Liver (tissue), 9 donors: ENCODE results near the gene CLPSL2. TPM values are rescaled to one million over a fixed set of nuclear protein-coding genes. Genes with fewer than 3 reads are reported as not detected.

Source experiments
- DNase-seq: peaks from one replicate; pipeline ENCODE4 v3.0.0-alpha.2; 2017; ENCODE audit warnings: low spot score
- H3K27ac ChIP-seq, 2 donors: one replicate each; pipeline ENCODE4 v1.7.0; 2013; ENCODE audit warnings: inconsistent platforms in 2 of 2, low read length in 2 of 2, control low read depth in 1 of 2, low read depth in 1 of 2, mild to moderate bottlenecking in 1 of 2
- H3K27me3 ChIP-seq, 4 donors: one replicate each; pipeline versions ENCODE4 v1.6.1 to v1.7.0; 2013; ENCODE audit warnings: low read length in 3 of 4, inconsistent platforms in 1 of 4, mild to moderate bottlenecking in 1 of 4, moderate library complexity in 1 of 4; ENCODE audit not compliant: control insufficient read depth in 4 of 4, insufficient read depth in 4 of 4
- H3K36me3 ChIP-seq, 4 donors: one replicate each; pipeline versions ENCODE4 v1.6.1 to v1.7.0; 2013; ENCODE audit warnings: low read length in 3 of 4, mild to moderate bottlenecking in 3 of 4, low read depth in 1 of 4, moderate library complexity in 1 of 4; ENCODE audit not compliant: control insufficient read depth in 4 of 4, insufficient read depth in 3 of 4
- H3K4me1 ChIP-seq, 4 donors: one replicate each; pipeline versions ENCODE4 v1.6.1 to v1.7.0; 2013; ENCODE audit warnings: low read length in 3 of 4, mild to moderate bottlenecking in 3 of 4, moderate library complexity in 1 of 4; ENCODE audit not compliant: control insufficient read depth in 4 of 4, insufficient read depth in 4 of 4
- H3K4me3 ChIP-seq, 3 donors: one replicate each; pipeline versions ENCODE4 v1.6.1 to v1.7.0; 2013; ENCODE audit warnings: low read length in 3 of 3, control low read depth in 1 of 3, low read depth in 1 of 3, mild to moderate bottlenecking in 1 of 3
- H3K9ac ChIP-seq, 2 donors: one replicate each; pipeline ENCODE4 v1.7.0; 2013; ENCODE audit warnings: low read length in 2 of 2, mild to moderate bottlenecking in 2 of 2, moderate library complexity in 2 of 2, control low read depth in 1 of 2, low read depth in 1 of 2
- H3K9me3 ChIP-seq, 4 donors: one replicate each; pipeline versions ENCODE4 v1.6.1 to v1.7.0; 2013; ENCODE audit warnings: low read length in 3 of 4; ENCODE audit not compliant: control insufficient read depth in 4 of 4
- ATF3 ChIP-seq: IDR thresholded peaks from 2 replicates; pipeline ENCODE4 v1.6.1; 2016; ENCODE audit warnings: antibody characterized with exemption
- EGR1 ChIP-seq, 2 donors: IDR thresholded peaks; 2 replicates each; pipeline ENCODE4 v1.6.1; 2016 to 2018; ENCODE audit warnings: antibody characterized with exemption in 2 of 2, low read depth in 2 of 2
- FOXA1 ChIP-seq: IDR thresholded peaks from 2 replicates; pipeline ENCODE4 v1.6.1; 2016; ENCODE audit warnings: antibody characterized with exemption
- FOXA2 ChIP-seq: IDR thresholded peaks from 2 replicates; pipeline ENCODE4 v1.6.1; 2016; ENCODE audit warnings: antibody characterized with exemption
- GABPA ChIP-seq, 2 donors: IDR thresholded peaks in 1 of 2; conservative IDR thresholded peaks in 1 of 2; 2 replicates each; pipeline ENCODE4 v1.6.1; 2016; ENCODE audit warnings: antibody characterized with exemption in 2 of 2, mild to moderate bottlenecking in 1 of 2, moderate library complexity in 1 of 2
- HNF4A ChIP-seq, 2 donors: conservative IDR thresholded peaks; 2 replicates each; pipeline ENCODE4 v1.6.1; 2016; ENCODE audit warnings: antibody characterized with exemption in 2 of 2, mild to moderate bottlenecking in 2 of 2
- HNF4G ChIP-seq: IDR thresholded peaks from 2 replicates; pipeline ENCODE4 v1.6.1; 2016; ENCODE audit warnings: antibody characterized with exemption
- JUND ChIP-seq, 2 donors: IDR thresholded peaks; 2 replicates each; pipeline ENCODE4 v1.6.1; 2016; ENCODE audit warnings: antibody characterized with exemption in 2 of 2
- NR2F2 ChIP-seq: IDR thresholded peaks from 2 replicates; pipeline ENCODE4 v1.6.1; 2016; ENCODE audit warnings: antibody characterized with exemption
- RAD21 ChIP-seq, 2 donors: IDR thresholded peaks; 2 replicates each; pipeline ENCODE4 v1.6.1; 2016; ENCODE audit warnings: antibody characterized with exemption in 2 of 2, mild to moderate bottlenecking in 2 of 2
- RXRA ChIP-seq, 2 donors: IDR thresholded peaks; 2 replicates each; pipeline ENCODE4 v1.6.1; 2017 to 2018; ENCODE audit warnings: antibody characterized with exemption in 2 of 2, mild to moderate bottlenecking in 1 of 2
- SP1 ChIP-seq: IDR thresholded peaks from 2 replicates; pipeline ENCODE4 v1.6.1; 2018; ENCODE audit warnings: antibody characterized with exemption, mild to moderate bottlenecking
- TAF1 ChIP-seq: conservative IDR thresholded peaks from 2 replicates; pipeline ENCODE4 v1.6.1; 2016; ENCODE audit warnings: antibody characterized with exemption, mild to moderate bottlenecking
- YY1 ChIP-seq: IDR thresholded peaks from 2 replicates; pipeline ENCODE4 v1.6.1; 2016; ENCODE audit warnings: antibody characterized with exemption, mild to moderate bottlenecking
- ZBTB33 ChIP-seq: IDR thresholded peaks from 2 replicates; pipeline ENCODE4 v1.6.1; 2016; ENCODE audit warnings: antibody characterized with exemption
- WGBS: extraction: QIAGEN DNeasy Blood & Tissue Kit; methylation state at CpG from one replicate; pipeline ENCODE4 v1.1.7; 2013; 5-methylcytosine and 5-hydroxymethylcytosine counted together
- polyA plus RNA-seq, 2 donors: library from polyadenylated mRNA; stranded (reverse) in 1 of 2; unstranded in 1 of 2; fragments of 200-250 nt in 1 of 2; fragments of >200 nt in 1 of 2; fragmentation: Nextera tagmentation in 1 of 2; extraction: Ambion mirVana in 1 of 2; gene quantifications; one replicate each; pipeline versions ENCODE4 v1.2.1 to v1.2.3, GENCODE V29; 2013 to 2015
- total RNA-seq, 2 donors: library from RNA; depleted of rRNA; stranded (reverse); fragments of >200 nt; gene quantifications; one replicate each; pipeline ENCODE4 v1.2.3, GENCODE V29; 2014
- TF ChIP-seq, protein P1 (sequence below): fragments of 150-350 bp; IDR thresholded peaks from 2 replicates; pipeline ENCODE4 v1.5.1; 2017; ENCODE audit warnings: improper control_type of control experiment, low read depth, low read length; ENCODE audit not compliant: missing input control
- TF ChIP-seq, protein P2 (sequence below): IDR thresholded peaks from 2 replicates; pipeline ENCODE4 v1.6.1; 2016; ENCODE audit warnings: antibody characterized with exemption, mild to moderate bottlenecking
- TF ChIP-seq, protein P3 (sequence below): IDR thresholded peaks from 2 replicates; pipeline ENCODE4 v1.6.1; 2016; ENCODE audit warnings: antibody characterized with exemption
- donor health status: healthy.
- donor health status: healthy.
- donor health status: healthy.
- donor health status: healthy.
- donor health status: healthy.

The CLPSL2 gene
- total and polyA plus RNA-seq, 4 donors = not detected

GRCh38 chr6:35757456-35758123 lies 18.8 kb upstream of the CLPSL2 start:
- H3K27me3 ChIP-seq = no peaks in the 10 kb centered on the region
- no peak for DNase-seq
- H3K4me1 ChIP-seq = no peaks in the 10 kb centered on the region
- no peak overlapping the region for H3K4me3 ChIP-seq
- no peak overlapping the region for H3K27ac ChIP-seq
- TF ChIP-seq FOXA2 (no peak), RXRA (IDR thresholded peaks at IDR 0.05) (no peak), ATF3 (no peak), ZBTB33 (no peak), HNF4A (conservative IDR thresholded peaks at IDR 0.05) (no peak), HNF4G (no peak), YY1 (no peak), NR2F2 (no peak), FOXA1 (no peak), RAD21 (IDR thresholded peaks at IDR 0.05) (peak; percentile 50 to 78)
- TF ChIP-seq, protein P1, sequence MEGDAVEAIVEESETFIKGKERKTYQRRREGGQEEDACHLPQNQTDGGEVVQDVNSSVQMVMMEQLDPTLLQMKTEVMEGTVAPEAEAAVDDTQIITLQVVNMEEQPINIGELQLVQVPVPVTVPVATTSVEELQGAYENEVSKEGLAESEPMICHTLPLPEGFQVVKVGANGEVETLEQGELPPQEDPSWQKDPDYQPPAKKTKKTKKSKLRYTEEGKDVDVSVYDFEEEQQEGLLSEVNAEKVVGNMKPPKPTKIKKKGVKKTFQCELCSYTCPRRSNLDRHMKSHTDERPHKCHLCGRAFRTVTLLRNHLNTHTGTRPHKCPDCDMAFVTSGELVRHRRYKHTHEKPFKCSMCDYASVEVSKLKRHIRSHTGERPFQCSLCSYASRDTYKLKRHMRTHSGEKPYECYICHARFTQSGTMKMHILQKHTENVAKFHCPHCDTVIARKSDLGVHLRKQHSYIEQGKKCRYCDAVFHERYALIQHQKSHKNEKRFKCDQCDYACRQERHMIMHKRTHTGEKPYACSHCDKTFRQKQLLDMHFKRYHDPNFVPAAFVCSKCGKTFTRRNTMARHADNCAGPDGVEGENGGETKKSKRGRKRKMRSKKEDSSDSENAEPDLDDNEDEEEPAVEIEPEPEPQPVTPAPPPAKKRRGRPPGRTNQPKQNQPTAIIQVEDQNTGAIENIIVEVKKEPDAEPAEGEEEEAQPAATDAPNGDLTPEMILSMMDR = peak; percentile 35
- no peaks in the 10 kb centered on the region for H3K9me3 ChIP-seq
- H3K9ac ChIP-seq = no peak overlapping the region
- no peaks in the 10 kb centered on the region for H3K36me3 ChIP-seq
- 55% methylated on average over 10 of the region's 10 CpGs for WGBS

- no peaks in the 10 kb centered on the region for H3K4me1 ChIP-seq
- WGBS = 83% methylated on average over 3 of the region's 3 CpGs
- TF ChIP-seq, protein P1 = no peak
- TF ChIP-seq YY1 (no peak), FOXA1 (no peak), ZBTB33 (no peak), SP1 (no peak), TAF1 (no peak), FOXA2 (no peak), GABPA (IDR thresholded peaks at IDR 0.05 in 1 of 2, conservative IDR thresholded peaks at IDR 0.05 in 1 of 2) (no peak), NR2F2 (no peak), JUND (IDR thresholded peaks at IDR 0.05) (no peak), HNF4A (conservative IDR thresholded peaks at IDR 0.05) (no peak), RAD21 (IDR thresholded peaks at IDR 0.05) (no peak), EGR1 (IDR thresholded peaks at IDR 0.05; ENCODE audit: low read depth in 2 of 2) (no peak), HNF4G (no peak), ATF3 (no peak), RXRA (IDR thresholded peaks at IDR 0.05) (no peak)
- TF ChIP-seq, protein P2, sequence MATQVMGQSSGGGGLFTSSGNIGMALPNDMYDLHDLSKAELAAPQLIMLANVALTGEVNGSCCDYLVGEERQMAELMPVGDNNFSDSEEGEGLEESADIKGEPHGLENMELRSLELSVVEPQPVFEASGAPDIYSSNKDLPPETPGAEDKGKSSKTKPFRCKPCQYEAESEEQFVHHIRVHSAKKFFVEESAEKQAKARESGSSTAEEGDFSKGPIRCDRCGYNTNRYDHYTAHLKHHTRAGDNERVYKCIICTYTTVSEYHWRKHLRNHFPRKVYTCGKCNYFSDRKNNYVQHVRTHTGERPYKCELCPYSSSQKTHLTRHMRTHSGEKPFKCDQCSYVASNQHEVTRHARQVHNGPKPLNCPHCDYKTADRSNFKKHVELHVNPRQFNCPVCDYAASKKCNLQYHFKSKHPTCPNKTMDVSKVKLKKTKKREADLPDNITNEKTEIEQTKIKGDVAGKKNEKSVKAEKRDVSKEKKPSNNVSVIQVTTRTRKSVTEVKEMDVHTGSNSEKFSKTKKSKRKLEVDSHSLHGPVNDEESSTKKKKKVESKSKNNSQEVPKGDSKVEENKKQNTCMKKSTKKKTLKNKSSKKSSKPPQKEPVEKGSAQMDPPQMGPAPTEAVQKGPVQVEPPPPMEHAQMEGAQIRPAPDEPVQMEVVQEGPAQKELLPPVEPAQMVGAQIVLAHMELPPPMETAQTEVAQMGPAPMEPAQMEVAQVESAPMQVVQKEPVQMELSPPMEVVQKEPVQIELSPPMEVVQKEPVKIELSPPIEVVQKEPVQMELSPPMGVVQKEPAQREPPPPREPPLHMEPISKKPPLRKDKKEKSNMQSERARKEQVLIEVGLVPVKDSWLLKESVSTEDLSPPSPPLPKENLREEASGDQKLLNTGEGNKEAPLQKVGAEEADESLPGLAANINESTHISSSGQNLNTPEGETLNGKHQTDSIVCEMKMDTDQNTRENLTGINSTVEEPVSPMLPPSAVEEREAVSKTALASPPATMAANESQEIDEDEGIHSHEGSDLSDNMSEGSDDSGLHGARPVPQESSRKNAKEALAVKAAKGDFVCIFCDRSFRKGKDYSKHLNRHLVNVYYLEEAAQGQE = no peak
- TF ChIP-seq, protein P3, sequence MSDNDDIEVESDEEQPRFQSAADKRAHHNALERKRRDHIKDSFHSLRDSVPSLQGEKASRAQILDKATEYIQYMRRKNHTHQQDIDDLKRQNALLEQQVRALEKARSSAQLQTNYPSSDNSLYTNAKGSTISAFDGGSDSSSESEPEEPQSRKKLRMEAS = no peak
- no peaks in the 10 kb centered on the region for H3K36me3 ChIP-seq
- H3K4me3 ChIP-seq = no peak overlapping the region
- H3K9me3 ChIP-seq = no peaks in the 10 kb centered on the region
- no peak for DNase-seq
- no peak overlapping the region for H3K27ac ChIP-seq
- peaks cover 0 to 5% (median 3%) of the 10 kb centered on the region in 4 donors for H3K27me3 ChIP-seq
- no peak overlapping the region for H3K9ac ChIP-seq
These were observed 17.0 kb upstream of the CLPSL2 start for GRCh38 chr6:35759426-35759825.
